Activated T-cell treated with anti-CD3 and anti-CD28 coated beads for 48 hours (primary cell): ENCODE results near the gene TBC1D9B.
A peak's percentile ranks its signal among the peaks of the same experiment; 100 is the strongest.
"Not testable (repeated sequence)": the region's sequence is repeated elsewhere in the genome, so short reads cannot be mapped to it uniquely, and the experiment has no call there.

ENCODE experiments used
- DNase-seq: peaks from one replicate; pipeline ENCODE4 v3.0.0-alpha.2; 2020; ENCODE audit warnings: low read depth

TBC1D9B gene

DNA sequence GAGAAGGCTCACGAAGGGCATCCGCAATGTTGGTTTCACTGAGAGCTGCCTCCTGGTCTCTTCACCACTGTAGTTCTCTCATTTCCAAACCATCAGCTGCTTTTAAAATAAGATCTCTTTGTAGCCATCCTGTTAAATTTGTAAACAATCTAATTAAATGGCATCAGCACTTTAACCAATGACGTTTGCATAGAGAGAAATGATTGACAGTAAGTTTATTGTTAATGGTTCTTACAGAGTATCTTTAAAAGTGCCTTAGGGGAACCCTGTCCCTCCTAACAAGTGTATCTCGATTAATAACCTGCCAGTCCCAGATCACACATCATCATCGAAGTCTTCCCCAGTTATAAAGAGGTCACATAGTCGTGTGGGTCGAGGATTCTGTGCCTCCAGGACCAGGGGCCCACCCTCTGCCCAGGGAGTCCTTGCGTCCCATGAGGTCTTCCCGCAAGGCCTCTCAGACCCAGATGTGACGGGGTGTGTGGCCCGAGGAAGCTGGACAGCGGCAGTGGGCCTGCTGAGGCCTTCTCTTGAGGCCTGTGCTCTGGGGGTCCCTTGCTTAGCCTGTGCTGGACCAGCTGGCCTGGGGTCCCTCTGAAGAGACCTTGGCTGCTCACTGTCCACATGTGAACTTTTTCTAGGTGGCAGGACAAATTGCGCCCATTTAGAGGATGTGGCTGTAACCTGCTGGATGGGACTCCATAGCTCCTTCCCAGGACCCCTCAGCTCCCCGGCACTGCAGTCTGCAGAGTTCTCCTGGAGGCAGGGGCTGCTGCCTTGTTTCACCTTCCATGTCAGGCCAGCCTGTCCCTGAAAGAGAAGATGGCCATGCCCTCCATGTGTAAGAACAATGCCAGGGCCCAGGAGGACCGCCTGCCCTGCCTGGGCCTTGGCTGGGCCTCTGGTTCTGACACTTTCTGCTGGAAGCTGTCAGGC is 70.4 kb downstream of the TBC1D9B start:
- no peak for DNase-seq

DNA sequence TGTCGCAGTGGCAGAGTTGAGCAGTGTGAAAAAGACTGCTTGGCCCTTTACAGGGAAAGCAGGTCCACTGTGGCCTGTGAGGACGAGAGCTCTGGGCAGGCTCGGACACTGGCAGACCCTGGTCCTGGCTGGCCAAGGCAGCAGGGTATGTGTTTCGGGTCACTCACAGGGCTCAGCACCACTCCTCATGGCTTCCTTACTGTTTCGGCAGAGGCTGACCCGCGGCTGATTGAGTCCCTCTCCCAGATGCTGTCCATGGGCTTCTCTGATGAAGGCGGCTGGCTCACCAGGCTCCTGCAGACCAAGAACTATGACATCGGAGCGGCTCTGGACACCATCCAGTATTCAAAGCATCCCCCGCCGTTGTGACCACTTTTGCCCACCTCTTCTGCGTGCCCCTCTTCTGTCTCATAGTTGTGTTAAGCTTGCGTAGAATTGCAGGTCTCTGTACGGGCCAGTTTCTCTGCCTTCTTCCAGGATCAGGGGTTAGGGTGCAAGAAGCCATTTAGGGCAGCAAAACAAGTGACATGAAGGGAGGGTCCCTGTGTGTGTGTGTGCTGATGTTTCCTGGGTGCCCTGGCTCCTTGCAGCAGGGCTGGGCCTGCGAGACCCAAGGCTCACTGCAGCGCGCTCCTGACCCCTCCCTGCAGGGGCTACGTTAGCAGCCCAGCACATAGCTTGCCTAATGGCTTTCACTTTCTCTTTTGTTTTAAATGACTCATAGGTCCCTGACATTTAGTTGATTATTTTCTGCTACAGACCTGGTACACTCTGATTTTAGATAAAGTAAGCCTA is 71.3 kb downstream of the TBC1D9B start:
- no peak for DNase-seq

DNA sequence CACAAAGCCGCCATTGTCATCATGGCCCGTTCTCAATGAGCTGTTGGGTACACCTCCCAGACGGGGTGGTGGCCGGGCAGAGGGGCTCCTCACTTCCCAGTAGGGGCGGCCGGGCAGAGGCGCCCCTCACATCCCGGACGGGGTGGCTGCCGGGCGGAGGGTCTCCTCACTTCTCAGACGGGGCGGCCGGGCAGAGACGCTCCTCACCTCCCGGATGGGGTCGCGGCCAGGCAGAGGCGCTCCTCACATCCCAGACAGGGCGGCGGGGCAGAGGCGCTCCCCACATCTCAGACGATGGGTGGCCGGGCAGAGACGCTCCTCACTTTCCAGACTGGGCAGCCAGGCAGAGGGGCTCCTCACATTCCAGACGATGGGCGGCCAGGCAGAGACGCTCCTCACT is 72.8 kb downstream of the TBC1D9B start:
- not testable (repeated sequence) for DNase-seq

DNA sequence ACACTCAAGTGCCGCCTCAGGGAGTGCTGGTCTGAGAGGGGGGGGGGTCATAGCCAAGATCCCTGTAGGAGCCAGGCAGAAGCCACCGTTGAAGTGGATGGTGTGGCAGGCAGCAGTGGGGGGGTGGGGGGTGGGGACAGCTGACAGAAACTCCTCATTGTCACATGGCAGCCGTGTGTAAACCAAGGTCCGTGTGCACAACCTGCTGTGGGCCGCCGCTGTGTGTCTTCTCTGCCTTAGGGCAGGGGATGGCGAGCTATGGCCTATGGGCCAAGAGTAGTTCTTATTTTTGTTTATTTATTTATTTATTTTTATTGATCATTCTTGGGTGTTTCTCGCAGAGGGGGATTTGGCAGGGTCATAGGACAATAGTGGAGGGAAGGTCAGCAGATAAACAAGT is 73.6 kb downstream of the TBC1D9B start:
- DNase-seq: no peak

DNA sequence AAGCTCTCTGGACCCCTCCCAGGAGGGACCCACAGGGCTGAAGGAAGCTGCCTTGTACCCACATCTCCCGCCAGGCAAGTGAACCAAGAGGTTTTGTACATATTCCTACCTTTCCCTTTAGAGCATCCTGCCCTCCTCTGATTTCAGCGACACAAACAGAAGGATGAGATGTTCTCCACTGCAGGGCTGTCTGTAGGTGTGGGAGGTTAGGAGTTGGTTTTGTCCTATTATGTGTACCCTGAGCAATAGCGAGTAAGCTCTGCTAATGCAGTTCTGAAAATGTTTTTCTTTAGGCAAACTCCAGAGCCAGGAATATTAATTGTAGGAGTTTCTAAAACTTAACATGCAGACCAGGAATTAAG is 74.0 kb downstream of the TBC1D9B start:
- DNase-seq: no peak

DNA sequence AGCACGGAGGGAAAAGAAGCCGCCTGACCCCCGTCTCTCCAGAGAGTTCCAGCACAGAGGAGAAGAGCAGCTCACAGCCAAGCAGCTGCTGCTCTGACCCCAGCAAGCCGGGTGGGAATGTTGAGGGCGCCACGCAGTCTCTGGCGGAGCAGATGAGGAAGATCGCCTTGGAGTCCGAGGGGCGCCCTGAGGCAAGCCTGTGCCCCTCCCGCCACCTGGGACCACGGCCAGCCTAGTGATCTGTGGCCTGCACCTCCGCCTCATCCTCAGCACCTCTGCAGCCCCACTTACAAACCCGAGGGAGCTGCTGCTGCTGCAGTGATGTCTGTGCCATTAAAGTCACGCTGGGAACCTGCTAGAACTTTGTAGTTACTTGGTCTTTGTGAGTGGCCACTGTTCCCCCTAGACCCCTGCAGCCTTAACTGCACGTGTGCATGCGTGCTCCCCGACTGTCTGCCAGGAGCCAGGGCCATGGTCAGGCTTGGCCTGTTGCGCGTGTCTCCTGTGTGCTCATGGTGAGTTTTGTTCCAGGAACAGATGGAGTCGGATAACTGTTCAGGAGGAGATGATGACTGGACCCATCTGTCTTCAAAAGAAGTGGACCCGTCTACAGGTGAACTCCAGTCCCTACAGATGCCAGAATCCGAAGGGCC is 74.5 kb downstream of the TBC1D9B start:
- DNase-seq: no peak

DNA sequence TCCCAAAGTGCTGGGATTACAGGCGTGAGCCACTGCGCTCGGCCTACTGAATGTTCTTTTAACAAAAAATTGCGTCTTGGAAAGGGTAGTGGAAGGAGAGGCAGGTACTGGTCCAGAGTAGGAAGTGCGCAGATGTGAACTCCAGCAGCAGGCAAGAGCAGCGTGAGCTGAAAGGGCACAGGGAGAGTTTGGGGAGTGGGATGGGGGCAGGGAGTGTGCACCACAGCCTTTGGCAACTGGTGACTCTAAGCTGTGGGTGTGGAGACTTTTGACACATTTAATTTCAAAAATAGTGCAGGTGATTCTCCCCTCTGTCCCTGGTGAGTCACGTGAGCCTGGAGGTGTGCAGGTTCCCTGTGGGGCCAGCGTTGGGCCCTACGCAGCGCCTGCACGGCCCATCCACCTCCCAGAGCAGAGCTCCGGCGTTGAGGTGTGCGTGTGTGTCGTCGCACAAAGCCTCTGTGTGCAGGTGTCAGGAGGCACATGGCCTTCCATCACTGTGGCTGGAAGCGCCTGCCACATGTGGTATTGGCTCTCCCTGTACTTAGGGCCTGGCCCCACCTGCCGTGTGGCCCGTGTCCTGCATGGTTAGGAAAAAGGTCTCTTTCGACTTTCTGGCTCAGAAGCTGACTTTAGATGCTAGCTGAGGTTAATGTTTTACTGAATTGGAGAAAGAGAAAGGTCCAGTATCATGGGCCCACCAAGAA is 75.5 kb downstream of the TBC1D9B start:
- no peak for DNase-seq

DNA sequence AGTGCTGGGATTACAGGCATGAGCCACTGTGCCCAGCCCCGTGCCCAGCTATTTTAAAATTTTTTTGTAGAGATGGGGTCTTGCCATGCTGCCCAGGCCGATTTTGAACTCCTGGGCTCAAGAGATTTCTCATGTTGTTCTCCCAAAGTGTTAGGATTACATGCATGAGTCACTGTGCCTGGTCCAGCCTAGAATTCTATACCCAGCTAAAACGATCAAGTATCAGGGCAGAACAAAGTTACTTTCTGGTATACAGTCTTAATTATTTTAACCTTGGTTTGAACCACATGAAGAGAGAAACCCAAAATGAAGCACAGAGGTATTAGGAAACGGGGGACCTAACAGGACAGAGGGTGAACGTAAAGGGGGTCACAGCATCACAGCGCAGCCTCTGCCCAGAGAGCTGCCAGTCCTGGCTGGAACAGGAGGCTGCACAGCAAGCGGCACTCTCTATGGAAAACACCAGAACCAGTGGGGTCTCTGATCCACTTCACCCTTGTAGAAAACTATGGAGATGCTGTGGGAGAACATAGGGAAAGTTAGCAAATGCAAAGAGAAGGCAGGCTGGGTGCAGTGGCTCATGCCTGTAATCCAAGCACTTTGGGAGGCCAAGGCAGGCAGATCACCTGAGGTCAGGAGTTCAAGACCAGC is 76.8 kb downstream of the TBC1D9B start:
- DNase-seq: no peak

DNA sequence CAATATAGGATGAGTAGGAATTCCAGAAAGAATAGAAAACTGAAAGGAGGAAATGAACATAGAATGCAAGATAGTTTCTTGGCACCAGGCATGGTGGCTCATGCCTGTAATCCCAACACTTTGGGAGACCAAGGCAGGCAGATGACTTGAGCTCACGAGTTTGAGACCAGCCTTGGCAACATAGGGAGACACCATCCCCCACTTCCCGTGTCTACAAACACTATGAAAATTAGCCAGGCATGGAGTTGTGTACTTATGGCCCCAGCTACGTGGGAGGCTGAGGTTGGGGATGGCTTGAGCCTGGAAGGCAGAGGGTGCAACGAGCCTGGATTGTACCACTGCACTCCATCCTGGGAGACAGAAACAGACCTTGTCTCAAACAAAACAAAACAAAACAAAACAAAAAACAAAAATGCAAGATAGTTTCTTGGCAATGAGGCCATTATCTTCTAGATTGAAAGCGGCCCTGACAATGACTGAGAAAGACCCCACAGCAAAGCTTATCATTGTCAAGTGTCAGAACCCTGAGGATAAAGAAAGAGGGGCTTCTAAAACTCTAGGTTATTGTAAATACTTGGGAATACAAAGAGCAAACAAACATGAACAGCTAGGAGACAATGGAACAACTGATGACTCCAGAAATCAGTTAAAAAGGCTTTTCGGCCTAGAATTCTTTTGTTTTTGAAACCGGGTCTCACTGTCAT is 77.8 kb downstream of the TBC1D9B start:
- no peak for DNase-seq

DNA sequence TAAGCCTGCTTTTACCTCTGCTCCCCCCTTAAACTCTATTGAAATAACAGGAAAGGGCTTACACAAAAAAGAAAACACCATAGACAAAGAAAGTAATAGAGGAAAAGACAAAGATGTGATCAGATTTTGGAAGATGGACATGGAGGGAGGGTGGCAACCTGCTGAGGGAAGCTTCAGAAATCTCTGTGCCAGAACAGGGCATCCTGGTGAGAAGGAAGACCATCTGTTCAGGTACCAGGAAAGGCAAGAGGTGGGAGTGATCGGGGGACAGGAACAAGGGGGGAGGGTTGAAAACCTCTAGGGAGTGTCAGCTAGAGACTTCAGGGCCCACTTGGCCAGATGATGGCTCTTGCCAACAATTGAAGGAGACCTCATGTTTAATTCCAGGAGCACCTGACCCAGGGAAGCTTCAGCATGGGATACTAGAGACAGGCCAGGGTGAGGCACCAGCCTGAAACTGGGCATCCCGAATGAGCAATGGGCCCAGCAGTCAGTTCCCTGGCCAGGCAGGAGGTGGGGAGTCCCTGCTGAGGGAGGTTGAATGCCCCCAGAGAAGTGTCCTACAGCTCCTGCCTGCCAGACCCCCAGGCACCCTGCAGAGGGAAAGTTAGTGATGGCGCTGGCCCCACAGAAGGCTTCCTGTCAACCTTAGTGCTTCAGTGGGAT is 78.8 kb downstream of the TBC1D9B start:
- no peak for DNase-seq

DNA sequence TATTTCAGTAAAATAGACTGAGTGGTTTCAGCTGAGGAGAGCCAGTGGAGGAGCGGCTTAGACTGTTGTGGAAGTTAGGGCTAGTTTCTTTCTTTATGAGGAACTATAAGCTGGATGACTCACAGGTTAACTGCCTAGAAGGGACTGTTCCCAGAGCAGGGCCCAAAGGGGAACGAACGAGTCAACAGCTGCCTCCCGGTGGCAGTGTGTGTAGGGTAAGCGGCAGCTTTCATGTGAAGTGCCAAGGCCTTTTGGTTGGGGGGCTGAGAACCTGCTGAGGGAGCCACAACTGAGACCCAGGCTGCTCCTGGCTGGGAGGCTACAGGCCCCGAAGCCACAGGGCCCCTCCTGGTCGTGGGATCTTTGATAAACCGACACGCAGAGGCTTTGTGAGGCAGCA is 80.0 kb downstream of the TBC1D9B start:
- DNase-seq: no peak

DNA sequence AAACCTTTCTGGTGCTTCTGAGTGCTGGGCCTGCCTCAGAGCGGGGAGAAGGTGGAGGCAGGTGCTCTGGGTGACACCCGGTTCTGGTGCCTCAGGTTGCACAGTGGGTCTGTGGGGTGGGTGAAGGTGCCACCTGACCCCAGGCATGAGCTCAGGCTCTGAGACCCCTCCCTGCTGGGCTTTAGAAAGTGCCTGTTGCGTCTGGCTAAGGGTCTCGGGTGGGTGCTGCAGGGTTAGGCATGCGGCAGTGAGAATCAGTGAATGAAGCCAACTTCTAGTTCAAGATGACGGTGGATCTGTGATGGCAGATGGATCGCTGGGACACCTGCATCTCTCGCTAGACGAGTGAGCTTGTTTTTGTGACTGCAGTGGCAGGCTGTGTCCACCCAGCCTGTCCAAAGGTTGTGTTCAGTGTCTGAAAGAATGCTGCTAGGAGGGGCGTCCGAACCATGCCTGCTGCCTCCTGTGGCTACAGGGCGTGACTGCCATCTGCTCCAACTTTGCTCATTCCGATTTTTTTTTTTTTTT is 82.0 kb downstream of the TBC1D9B start:
- DNase-seq: no peak

DNA sequence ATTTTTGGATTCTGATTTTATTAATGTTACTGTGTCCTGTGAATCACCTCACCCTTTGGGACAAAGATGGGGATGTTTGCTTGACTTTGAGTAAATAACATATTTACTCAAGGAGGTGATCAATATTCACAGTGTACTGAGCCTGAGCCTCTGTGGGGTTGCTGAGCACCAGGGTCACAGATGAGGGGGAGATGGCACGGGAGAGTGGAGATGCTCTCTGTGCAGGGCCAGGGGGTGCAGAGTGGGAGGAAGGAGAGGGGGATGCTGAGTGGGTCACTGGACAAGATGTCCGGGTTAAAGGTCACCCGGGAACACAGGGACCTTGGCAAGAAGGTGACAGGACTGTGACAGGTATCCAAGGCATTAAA is 83.0 kb downstream of the TBC1D9B start:
- DNase-seq: no peak

DNA sequence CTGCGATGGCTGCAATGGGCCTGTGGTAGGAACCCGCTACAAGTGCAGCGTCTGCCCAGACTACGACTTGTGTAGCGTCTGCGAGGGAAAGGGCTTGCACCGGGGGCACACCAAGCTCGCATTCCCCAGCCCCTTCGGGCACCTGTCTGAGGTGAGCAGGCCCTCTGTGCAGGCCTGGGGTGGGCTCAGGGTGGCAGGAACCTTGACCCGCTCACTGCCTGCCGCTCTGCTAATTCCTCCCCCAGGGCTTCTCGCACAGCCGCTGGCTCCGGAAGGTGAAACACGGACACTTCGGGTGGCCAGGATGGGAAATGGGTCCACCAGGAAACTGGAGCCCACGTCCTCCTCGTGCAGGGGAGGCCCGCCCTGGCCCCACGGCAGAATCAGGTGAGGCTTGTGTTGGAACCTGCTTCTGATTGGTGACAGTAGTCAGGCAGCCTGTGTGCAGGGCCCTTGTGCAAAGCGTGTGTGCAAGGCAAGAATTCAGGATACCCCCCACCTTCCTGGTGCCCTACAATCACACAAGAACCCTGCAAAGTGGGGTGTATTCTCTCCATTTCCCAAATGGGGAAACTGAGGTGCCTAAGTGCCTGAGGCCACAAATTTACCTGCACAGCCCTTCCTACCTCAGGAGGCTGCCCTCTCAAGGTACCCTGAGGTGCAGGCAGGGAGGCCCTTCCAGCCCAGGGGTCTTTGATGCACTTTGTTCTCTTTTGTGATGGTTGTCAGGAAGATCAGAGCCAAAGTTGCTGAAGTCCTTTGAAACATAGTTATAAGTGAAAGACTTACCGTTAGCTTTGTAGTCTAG is 83.6 kb downstream of the TBC1D9B start:
- no peak for DNase-seq

DNA sequence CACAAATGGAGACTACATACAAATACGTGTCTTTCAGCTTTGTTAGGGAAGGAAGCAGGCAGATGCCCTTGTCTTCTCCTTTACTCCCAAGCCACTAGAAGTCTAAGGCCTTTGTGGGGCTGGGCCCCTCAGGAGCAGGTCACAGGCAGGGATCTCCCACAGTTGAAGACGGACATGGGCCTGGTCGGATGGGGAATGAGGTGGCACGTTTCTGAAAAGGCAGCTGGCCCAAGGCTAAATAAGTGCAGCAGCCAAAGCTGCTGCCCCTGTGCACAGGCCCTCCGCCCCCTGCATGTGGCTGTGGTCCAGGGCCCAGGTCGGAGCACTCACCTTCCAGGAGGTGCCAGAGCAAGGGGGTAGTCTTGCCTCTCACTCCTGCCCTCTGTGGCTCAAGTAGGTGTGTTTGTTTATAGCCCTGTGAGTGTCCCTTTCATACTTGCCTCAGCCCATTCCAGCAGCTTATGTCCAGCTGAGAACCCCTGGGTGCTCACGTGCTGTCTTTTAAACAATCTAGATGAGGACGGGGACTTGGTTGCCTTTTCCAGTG is 85.2 kb downstream of the TBC1D9B start:
- no peak for DNase-seq

DNA sequence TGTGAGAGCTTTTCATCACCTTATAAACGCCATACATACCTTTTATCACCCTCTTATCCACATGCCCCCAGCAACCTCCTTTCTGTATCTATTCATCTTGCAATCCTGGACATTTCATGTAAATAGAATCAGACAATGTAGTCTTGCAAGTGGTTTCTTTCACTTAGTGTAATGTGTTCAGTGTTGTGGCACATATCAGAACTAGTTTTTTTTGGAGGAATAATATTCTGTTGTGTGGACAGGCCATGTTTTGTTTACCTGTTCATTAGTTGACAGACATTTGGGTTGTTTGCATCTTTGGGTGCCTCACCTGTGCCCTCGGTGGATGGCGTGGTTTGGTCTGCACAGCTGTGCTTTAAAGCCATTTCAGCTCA is 85.7 kb downstream of the TBC1D9B start:
- no peak for DNase-seq

DNA sequence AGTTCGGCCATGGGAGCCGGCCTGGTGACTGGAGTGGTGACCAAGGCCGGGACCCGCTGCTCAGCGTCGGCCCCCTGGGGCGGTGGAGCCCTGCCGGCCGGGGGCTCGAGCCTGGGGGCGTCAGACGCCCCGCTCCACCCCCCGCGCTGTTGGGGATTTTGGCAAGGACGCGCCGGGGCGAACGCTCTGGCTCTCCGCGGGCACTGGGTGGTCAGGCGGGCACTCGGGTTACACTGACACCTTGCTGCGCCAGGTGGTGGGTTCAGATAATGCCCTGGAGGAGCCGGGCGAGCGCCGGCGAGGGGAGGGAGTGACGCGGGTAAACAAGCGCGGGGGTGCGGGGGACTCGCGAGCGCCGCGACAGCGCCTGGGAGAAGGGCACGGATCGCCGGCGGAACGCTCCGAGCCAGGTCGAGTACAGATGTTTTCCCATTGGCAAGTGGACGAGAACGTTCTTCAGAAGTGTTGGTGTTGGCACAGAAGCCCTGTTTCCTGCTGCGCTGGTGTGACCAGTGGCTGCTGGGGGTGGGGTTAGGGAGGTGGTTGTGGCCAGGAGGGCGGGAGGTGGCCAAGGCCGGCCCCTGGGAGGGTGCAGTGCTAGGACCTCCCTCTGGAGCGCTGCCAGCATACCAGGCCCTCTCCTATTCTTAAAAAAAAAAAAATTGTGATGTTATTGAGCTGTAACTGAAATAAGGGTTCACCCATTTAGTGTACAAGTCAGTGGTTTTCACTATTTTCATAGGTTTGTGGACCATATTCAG is 86.2 kb downstream of the TBC1D9B start:
- DNase-seq: peak; percentile 81
